ENCODE results near the gene RASSF5. TPM values are rescaled to one million over a fixed set of nuclear protein-coding genes. Genes with fewer than 3 reads are reported as not detected.

RASSF5 gene
- total and polyA plus RNA-seq, 2 experiments from 2014 or later = 0.48 to 4.4 TPM

DNA sequence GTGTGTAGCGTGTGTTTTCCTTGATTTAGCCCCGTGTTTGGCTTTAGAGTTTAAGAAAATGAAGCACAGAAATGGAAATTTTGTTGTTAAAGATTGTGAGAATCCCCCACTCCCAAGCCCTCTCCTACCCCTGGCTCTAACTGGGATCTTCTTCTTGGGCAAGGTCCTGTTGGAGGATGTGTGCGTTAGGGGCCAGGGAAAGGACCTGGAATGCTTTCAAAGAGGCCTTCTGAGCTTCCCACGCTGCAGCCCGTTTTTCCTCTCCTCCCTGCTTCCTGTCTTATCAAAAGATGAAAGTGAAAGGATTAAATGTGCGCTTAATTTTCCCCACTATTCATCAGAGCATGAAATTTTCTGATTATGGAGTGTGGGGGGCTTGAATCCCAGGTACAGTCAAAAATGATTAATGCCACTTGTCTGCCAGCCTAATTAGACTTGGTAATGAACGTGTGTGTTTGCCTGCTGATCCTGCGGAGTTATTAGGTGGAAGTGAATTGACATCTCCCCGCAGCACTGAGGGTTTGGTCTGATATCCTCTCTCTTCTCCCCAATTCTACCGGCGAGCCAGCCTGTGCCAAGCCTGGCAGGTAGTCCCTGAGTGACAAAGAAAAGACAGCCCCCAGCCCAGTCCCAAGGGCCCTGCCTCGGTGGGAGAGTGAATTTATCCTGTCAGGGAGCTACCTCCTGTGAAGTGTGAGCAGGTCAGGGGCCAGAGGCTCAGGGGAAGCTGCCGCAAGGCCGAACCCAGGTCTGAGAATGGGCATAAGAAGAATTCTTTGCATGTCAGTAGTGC lies 4.9 kb downstream of the RASSF5 start:
- peaks cover 40% of the 10 kb centered on the region for H3K27me3 ChIP-seq (ENCODE audit: insufficient read depth)
- Mint-ChIP-seq H3K27me3 (ENCODE audit: insufficient read depth, low read depth, poor library complexity) (peaks cover 37% of the 10 kb centered on the region), H3K27ac (no peak overlapping the region), H3K4me3 (no peak overlapping the region; the same call in 2 of the 3 replicates), H3K4me1 (peaks cover 45% of the 10 kb centered on the region), H3K36me3 (ENCODE audit: low read depth) (no peaks in the 10 kb centered on the region), H3K9me3 (no peaks in the 10 kb centered on the region)
- H4K20me1 ChIP-seq (replicated peaks; ENCODE audit: insufficient read depth) = peaks cover 7% of the 10 kb centered on the region; the same call in 1 of the 2 replicates
- no peak overlapping the region for H3K27ac ChIP-seq (ENCODE audit: low read depth)
- no peak overlapping the region for H3K4me3 ChIP-seq
- TF ChIP-seq, protein P1, sequence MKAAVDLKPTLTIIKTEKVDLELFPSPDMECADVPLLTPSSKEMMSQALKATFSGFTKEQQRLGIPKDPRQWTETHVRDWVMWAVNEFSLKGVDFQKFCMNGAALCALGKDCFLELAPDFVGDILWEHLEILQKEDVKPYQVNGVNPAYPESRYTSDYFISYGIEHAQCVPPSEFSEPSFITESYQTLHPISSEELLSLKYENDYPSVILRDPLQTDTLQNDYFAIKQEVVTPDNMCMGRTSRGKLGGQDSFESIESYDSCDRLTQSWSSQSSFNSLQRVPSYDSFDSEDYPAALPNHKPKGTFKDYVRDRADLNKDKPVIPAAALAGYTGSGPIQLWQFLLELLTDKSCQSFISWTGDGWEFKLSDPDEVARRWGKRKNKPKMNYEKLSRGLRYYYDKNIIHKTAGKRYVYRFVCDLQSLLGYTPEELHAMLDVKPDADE (IDR thresholded peaks at IDR 0.05) = no peak
- TF ChIP-seq ZNF331 (CRISPR knock-in tag; IDR thresholded peaks at IDR 0.05; ENCODE audit: low read depth) (no peak), JUNB (IDR thresholded peaks at IDR 0.05; ENCODE audit: unreplicated experiment) (no peak), CREB1 (CRISPR knock-in tag; IDR thresholded peaks at IDR 0.05; ENCODE audit: low read depth) (no peak), EZH2phosphoT487 (IDR thresholded peaks at IDR 0.05; ENCODE audit: unreplicated experiment) (no peak)
- TF ChIP-seq, protein P2, sequence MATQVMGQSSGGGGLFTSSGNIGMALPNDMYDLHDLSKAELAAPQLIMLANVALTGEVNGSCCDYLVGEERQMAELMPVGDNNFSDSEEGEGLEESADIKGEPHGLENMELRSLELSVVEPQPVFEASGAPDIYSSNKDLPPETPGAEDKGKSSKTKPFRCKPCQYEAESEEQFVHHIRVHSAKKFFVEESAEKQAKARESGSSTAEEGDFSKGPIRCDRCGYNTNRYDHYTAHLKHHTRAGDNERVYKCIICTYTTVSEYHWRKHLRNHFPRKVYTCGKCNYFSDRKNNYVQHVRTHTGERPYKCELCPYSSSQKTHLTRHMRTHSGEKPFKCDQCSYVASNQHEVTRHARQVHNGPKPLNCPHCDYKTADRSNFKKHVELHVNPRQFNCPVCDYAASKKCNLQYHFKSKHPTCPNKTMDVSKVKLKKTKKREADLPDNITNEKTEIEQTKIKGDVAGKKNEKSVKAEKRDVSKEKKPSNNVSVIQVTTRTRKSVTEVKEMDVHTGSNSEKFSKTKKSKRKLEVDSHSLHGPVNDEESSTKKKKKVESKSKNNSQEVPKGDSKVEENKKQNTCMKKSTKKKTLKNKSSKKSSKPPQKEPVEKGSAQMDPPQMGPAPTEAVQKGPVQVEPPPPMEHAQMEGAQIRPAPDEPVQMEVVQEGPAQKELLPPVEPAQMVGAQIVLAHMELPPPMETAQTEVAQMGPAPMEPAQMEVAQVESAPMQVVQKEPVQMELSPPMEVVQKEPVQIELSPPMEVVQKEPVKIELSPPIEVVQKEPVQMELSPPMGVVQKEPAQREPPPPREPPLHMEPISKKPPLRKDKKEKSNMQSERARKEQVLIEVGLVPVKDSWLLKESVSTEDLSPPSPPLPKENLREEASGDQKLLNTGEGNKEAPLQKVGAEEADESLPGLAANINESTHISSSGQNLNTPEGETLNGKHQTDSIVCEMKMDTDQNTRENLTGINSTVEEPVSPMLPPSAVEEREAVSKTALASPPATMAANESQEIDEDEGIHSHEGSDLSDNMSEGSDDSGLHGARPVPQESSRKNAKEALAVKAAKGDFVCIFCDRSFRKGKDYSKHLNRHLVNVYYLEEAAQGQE (IDR thresholded peaks at IDR 0.05; ENCODE audit: unreplicated experiment) = no peak
- TF ChIP-seq, protein P3, sequence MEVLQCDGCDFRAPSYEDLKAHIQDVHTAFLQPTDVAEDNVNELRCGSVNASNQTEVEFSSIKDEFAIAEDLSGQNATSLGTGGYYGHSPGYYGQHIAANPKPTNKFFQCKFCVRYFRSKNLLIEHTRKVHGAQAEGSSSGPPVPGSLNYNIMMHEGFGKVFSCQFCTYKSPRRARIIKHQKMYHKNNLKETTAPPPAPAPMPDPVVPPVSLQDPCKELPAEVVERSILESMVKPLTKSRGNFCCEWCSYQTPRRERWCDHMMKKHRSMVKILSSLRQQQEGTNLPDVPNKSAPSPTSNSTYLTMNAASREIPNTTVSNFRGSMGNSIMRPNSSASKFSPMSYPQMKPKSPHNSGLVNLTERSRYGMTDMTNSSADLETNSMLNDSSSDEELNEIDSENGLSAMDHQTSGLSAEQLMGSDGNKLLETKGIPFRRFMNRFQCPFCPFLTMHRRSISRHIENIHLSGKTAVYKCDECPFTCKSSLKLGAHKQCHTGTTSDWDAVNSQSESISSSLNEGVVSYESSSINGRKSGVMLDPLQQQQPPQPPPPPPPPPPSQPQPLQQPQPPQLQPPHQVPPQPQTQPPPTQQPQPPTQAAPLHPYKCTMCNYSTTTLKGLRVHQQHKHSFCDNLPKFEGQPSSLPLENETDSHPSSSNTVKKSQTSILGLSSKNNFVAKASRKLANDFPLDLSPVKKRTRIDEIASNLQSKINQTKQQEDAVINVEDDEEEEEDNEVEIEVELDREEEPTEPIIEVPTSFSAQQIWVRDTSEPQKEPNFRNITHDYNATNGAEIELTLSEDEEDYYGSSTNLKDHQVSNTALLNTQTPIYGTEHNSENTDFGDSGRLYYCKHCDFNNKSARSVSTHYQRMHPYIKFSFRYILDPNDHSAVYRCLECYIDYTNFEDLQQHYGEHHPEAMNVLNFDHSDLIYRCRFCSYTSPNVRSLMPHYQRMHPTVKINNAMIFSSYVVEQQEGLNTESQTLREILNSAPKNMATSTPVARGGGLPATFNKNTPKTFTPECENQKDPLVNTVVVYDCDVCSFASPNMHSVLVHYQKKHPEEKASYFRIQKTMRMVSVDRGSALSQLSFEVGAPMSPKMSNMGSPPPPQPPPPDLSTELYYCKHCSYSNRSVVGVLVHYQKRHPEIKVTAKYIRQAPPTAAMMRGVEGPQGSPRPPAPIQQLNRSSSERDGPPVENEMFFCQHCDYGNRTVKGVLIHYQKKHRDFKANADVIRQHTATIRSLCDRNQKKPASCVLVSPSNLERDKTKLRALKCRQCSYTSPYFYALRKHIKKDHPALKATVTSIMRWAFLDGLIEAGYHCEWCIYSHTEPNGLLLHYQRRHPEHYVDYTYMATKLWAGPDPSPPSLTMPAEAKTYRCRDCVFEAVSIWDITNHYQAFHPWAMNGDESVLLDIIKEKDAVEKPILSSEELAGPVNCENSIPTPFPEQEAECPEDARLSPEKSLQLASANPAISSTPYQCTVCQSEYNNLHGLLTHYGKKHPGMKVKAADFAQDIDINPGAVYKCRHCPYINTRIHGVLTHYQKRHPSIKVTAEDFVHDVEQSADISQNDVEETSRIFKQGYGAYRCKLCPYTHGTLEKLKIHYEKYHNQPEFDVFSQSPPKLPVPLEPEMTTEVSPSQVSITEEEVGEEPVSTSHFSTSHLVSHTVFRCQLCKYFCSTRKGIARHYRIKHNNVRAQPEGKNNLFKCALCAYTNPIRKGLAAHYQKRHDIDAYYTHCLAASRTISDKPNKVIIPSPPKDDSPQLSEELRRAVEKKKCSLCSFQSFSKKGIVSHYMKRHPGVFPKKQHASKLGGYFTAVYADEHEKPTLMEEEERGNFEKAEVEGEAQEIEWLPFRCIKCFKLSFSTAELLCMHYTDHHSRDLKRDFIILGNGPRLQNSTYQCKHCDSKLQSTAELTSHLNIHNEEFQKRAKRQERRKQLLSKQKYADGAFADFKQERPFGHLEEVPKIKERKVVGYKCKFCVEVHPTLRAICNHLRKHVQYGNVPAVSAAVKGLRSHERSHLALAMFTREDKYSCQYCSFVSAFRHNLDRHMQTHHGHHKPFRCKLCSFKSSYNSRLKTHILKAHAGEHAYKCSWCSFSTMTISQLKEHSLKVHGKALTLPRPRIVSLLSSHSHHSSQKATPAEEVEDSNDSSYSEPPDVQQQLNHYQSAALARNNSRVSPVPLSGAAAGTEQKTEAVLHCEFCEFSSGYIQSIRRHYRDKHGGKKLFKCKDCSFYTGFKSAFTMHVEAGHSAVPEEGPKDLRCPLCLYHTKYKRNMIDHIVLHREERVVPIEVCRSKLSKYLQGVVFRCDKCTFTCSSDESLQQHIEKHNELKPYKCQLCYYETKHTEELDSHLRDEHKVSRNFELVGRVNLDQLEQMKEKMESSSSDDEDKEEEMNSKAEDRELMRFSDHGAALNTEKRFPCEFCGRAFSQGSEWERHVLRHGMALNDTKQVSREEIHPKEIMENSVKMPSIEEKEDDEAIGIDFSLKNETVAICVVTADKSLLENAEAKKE (CRISPR knock-in tag; IDR thresholded peaks at IDR 0.05) = no peak
- H3K36me3 ChIP-seq (ENCODE audit: insufficient read depth) = no peaks in the 10 kb centered on the region
- no peaks in the 10 kb centered on the region for H3K9me2 ChIP-seq (ENCODE audit: insufficient read depth)
- peaks cover 17% of the 10 kb centered on the region for H3K4me1 ChIP-seq (ENCODE audit: insufficient read depth)
- no peak overlapping the region for H2AFZ ChIP-seq
- H3K4me2 ChIP-seq = no peak overlapping the region; the same call in 1 of the 2 replicates
- no peaks in the 10 kb centered on the region for H3K79me2 ChIP-seq (replicated peaks; ENCODE audit: insufficient read depth)
- 0 out of 2 replicates have a peak, but pooled peaks cover 2% of the 10 kb centered on the region for H3F3A ChIP-seq (replicated peaks; ENCODE audit: low read depth)
- DNase-seq (ENCODE audit: low spot score) = no peak
- no peak for ATAC-seq
